HS-5 (cell line): Measurements from ENCODE around the gene C20orf96.
"Not testable (repeated sequence)": the region's sequence is repeated elsewhere in the genome, so short reads cannot be mapped to it uniquely, and the experiment has no call there.

Experiments used
- DNase-seq: peaks from one replicate; pipeline ENCODE4 v3.0.0-alpha.2; 2012; ENCODE audit warnings: low read depth

C20orf96 gene

GRCh38 chr20:235891-236290, 54.7 kb downstream of the C20orf96 start:
- no peak for DNase-seq

GRCh38 chr20:227439-228105, 63.0 kb downstream of the C20orf96 start:
- no peak for DNase-seq

- DNase-seq = no peak
Measured at GRCh38 chr20:226958-227357, 63.6 kb downstream of the C20orf96 start, which contains the start of gene DEFB129. Gene DEFB129 (plus strand): TSS chr20:227258. CDS start chr20:227289, 31 bp downstream.

- not testable (repeated sequence) for DNase-seq
Measured at GRCh38 chr20:225879-226278, 64.7 kb downstream of the C20orf96 start.

DNA sequence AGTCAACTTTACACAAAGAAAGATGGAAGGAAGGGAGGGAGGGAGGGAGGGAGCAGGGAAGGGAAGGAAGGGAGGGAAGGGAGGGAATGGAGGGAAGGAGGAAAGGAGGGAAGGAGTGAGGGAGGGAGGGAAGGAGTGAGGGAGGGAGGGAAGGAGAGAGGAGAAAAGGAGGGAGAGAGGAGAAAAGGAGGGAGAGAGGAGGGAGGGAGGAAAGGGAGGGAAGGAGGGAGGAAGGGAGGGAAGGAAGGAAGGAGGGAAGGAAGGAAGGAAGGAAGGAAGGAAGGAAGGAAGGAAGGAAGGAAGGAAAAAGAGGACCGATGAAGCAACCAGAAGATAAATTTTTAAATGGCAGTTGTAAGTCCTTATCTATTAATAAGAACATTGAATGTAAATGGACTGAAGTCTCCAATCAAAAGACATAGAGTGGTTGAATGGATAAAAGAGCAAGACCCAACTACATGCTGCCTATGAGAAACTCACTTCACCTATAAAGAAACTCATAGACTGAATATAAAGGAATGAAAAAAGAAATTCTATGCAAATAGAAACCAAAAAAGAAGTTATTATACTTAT, 69.2 kb downstream of the C20orf96 start:
- DNase-seq = no peak
